Endothelial cell of umbilical vein (primary cell): ENCODE measurements around the gene PLCG2. TPM values are rescaled to one million over a fixed set of nuclear protein-coding genes. Genes with fewer than 3 reads are reported as not detected.

Source experiments
- BruUV-seq: library from RNA; stranded (reverse); fragments of 400-500 nt; replicated peaks from 2 replicates; lab custom pipeline; 2021; lab: Mats Ljungman, UMichigan
- CTCF ChIA-PET: fragments of 300-600, 350-600 bp; sonication (Branson Sonifier 250); formaldehyde crosslinking; loops from one replicate; lab custom pipeline; 2021; ENCODE audit warnings: antibody characterized with exemption, inconsistent platforms; lab: Charles Lee
- POLR2A ChIA-PET: fragments of 300-600, 350-600 bp; sonication (Branson Sonifier 250); formaldehyde crosslinking; loops from one replicate; lab custom pipeline; 2021; ENCODE audit warnings: antibody characterized with exemption, inconsistent platforms; lab: Charles Lee
- DNase-seq: peaks from one replicate; pipeline ENCODE4 v3.0.0-alpha.2; 2011; ENCODE audit warnings: low read depth, low spot score
- FAIRE-seq: peaks from 2 replicates; lab custom pipeline; 2011; peaks lifted over from hg19 to GRCh38; lab: Jason Lieb, UNC
- H2AFZ ChIP-seq: 2 replicates; pipeline ENCODE4 v1.6.0; 2012; ENCODE audit warnings: low read depth, low read length, control low read depth, inconsistent platforms
- H3K27ac ChIP-seq: 2 replicates; pipeline ENCODE4 v1.5.1; 2011; ENCODE audit warnings: low read depth, mild to moderate bottlenecking, control low read depth, low read length, moderate library complexity; ENCODE audit not compliant: insufficient read depth
- H3K27me3 ChIP-seq, 2 experiments: 2 replicates each; pipeline versions ENCODE4 v1.6.0 to v1.6.1; 2011; ENCODE audit warnings: low read length in 2 of 2, mixed read lengths in 1 of 2; ENCODE audit not compliant: control insufficient read depth in 2 of 2, insufficient read depth in 2 of 2
- H3K36me3 ChIP-seq, 2 experiments: 2 replicates in 1 of 2; 3 replicates in 1 of 2; pipeline ENCODE4 v1.5.1; 2011; ENCODE audit warnings: low read length in 2 of 2, mild to moderate bottlenecking in 1 of 2, moderate library complexity in 1 of 2; ENCODE audit not compliant: control insufficient read depth in 2 of 2, insufficient read depth in 2 of 2; ENCODE audit errors: extremely low read depth in 1 of 2
- H3K4me1 ChIP-seq: 3 replicates; pipeline ENCODE4 v1.5.1; 2011; ENCODE audit warnings: mild to moderate bottlenecking, low read length; ENCODE audit not compliant: control insufficient read depth, insufficient read depth; ENCODE audit errors: extremely low read depth
- H3K4me2 ChIP-seq: 2 replicates; pipeline ENCODE4 v1.6.1; 2011; ENCODE audit warnings: low read length, control low read depth, mixed read lengths; ENCODE audit not compliant: insufficient read depth
- H3K4me3 ChIP-seq, 3 experiments: fragments of 200-600 bp in 1 of 3; sonication (generic), shearing (Covaris generic) in 1 of 3; replicated peaks in 1 of 3; 2 replicates each; pipeline ENCODE4 v1.5.1; 2011 to 2016; ENCODE audit warnings: control low read depth in 3 of 3, low read length in 3 of 3, mild to moderate bottlenecking in 2 of 3, inconsistent platforms in 1 of 3, low read depth in 1 of 3, moderate library complexity in 1 of 3; ENCODE audit not compliant: insufficient read depth in 1 of 3
- H3K79me2 ChIP-seq: 2 replicates; pipeline ENCODE4 v1.6.0; 2012; ENCODE audit warnings: low read length, inconsistent platforms; ENCODE audit not compliant: control insufficient read depth, insufficient read depth
- H3K9ac ChIP-seq: replicated peaks from 2 replicates; pipeline ENCODE3; 2011; ENCODE audit warnings: low read length, control low read depth; ENCODE audit not compliant: insufficient read depth; ENCODE audit errors: extremely low read depth
- H3K9me1 ChIP-seq: replicated peaks from 3 replicates; pipeline ENCODE4 v1.6.0; 2011; ENCODE audit warnings: mild to moderate bottlenecking, low read length; ENCODE audit not compliant: control insufficient read depth, insufficient read depth; ENCODE audit errors: extremely low read depth
- H3K9me3 ChIP-seq: replicated peaks from 2 replicates; pipeline ENCODE4 v1.5.1; 2012; ENCODE audit warnings: low read length, inconsistent platforms; ENCODE audit not compliant: control insufficient read depth, insufficient read depth
- H4K20me1 ChIP-seq: replicated peaks from 2 replicates; pipeline ENCODE3; 2011; ENCODE audit warnings: mild to moderate bottlenecking, low read length; ENCODE audit not compliant: control insufficient read depth, insufficient read depth; ENCODE audit errors: extremely low read depth
- EZH2 ChIP-seq: IDR thresholded peaks from 2 replicates; pipeline ENCODE4 v1.6.1; 2012; ENCODE audit warnings: borderline replicate concordance, low read depth, mild to moderate bottlenecking, moderate library complexity, low read length, inconsistent platforms; ENCODE audit not compliant: severe bottlenecking
- FOS ChIP-seq: IDR thresholded peaks from 2 replicates; pipeline ENCODE4 v1.6.1; 2011; ENCODE audit warnings: mild to moderate bottlenecking, low read length, moderate library complexity, borderline replicate concordance; ENCODE audit not compliant: insufficient read depth
- GATA2 ChIP-seq: IDR thresholded peaks from 2 replicates; pipeline ENCODE4 v1.7.0; 2011; ENCODE audit warnings: low read depth, mild to moderate bottlenecking, moderate library complexity, mixed read lengths, low read length; ENCODE audit not compliant: insufficient read length, insufficient read depth
- JUN ChIP-seq: IDR thresholded peaks from 2 replicates; pipeline ENCODE4 v1.6.1; 2011; ENCODE audit warnings: borderline replicate concordance, low read depth; ENCODE audit not compliant: insufficient read length, insufficient read depth
- MYC ChIP-seq: IDR thresholded peaks from one replicate; pipeline ENCODE4 v1.6.1; 2011; ENCODE audit warnings: mild to moderate bottlenecking, low read depth, low read length
- POLR2A ChIP-seq: IDR thresholded peaks from 2 replicates; pipeline ENCODE4 v1.6.1; 2012; ENCODE audit warnings: low read depth, mild to moderate bottlenecking, control low read depth, low read length
- POLR2AphosphoS5 ChIP-seq: IDR thresholded peaks from 2 replicates; pipeline ENCODE4 v1.6.1; 2012; ENCODE audit warnings: low read depth, mild to moderate bottlenecking, control low read depth, low read length, moderate library complexity; ENCODE audit not compliant: insufficient read depth
- dilution Hi-C: fragments of 300-500 bp; cut with MboI; formaldehyde crosslinking; loops from one replicate; pipeline ENCODE4 v1.15.0; 2019; ENCODE audit warnings: low sequenced_read_pairs; ENCODE audit not compliant: extremely low pct_ligation_motif_present
- intact Hi-C: fragments of 100-400 bp; cut with micrococcal nuclease; formaldehyde crosslinking; loops from one replicate; pipeline ENCODE4 v1.10.0; 2022
- polyA plus RNA-seq, 4 experiments: library from polyadenylated mRNA; depleted of rRNA in 3 of 4; stranded (reverse) in 3 of 4; unstranded in 1 of 4; fragments of >200 nt; gene quantifications; 2 replicates each; pipeline versions ENCODE4 v1.2.1 to v1.2.3, GENCODE V29; 2011 to 2012; ENCODE audit warnings: missing spikeins in 1 of 4
- total RNA-seq: library from RNA; stranded (reverse); gene quantifications from 2 replicates; pipeline ENCODE4 v1.2.3, GENCODE V29; 2021
- TF ChIP-seq, protein P1 (sequence below): IDR thresholded peaks from 2 replicates; pipeline ENCODE4 v1.6.1; 2011; ENCODE audit not compliant: insufficient read depth, insufficient read length
- TF ChIP-seq, protein P2 (sequence below), 2 donors: IDR thresholded peaks; 1 replicate in 1 of 2; 2 replicates in 1 of 2; pipeline ENCODE4 v1.5.1; 2011; ENCODE audit warnings: low read length in 2 of 2, mild to moderate bottlenecking in 2 of 2, moderate library complexity in 2 of 2, control low read depth in 1 of 2, inconsistent platforms in 1 of 2, low read depth in 1 of 2; ENCODE audit not compliant: insufficient read depth in 1 of 2; ENCODE audit errors: extremely low read depth in 1 of 2

Gene PLCG2
- total and polyA plus RNA-seq, 2 donors (not counting 3 experiments of a cell fraction or from before 2014, with no cell fraction given) = 10.8 to 13.6 TPM

GRCh38 chr16:81923296-81923695, 144.2 kb downstream of the PLCG2 start:
- TF ChIP-seq POLR2A (no peak), GATA2 (no peak), EZH2 (no peak), JUN (no peak), MYC (no peak), FOS (no peak), POLR2AphosphoS5 (no peak)
- TF ChIP-seq, protein P1, sequence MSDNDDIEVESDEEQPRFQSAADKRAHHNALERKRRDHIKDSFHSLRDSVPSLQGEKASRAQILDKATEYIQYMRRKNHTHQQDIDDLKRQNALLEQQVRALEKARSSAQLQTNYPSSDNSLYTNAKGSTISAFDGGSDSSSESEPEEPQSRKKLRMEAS = no peak
- TF ChIP-seq, protein P2, sequence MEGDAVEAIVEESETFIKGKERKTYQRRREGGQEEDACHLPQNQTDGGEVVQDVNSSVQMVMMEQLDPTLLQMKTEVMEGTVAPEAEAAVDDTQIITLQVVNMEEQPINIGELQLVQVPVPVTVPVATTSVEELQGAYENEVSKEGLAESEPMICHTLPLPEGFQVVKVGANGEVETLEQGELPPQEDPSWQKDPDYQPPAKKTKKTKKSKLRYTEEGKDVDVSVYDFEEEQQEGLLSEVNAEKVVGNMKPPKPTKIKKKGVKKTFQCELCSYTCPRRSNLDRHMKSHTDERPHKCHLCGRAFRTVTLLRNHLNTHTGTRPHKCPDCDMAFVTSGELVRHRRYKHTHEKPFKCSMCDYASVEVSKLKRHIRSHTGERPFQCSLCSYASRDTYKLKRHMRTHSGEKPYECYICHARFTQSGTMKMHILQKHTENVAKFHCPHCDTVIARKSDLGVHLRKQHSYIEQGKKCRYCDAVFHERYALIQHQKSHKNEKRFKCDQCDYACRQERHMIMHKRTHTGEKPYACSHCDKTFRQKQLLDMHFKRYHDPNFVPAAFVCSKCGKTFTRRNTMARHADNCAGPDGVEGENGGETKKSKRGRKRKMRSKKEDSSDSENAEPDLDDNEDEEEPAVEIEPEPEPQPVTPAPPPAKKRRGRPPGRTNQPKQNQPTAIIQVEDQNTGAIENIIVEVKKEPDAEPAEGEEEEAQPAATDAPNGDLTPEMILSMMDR (IDR thresholded peaks at IDR 0.05; ENCODE audit: extremely low read depth in 1 of 2, insufficient read depth in 1 of 2, low read depth in 1 of 2, low read length in 2 of 2) = no peak
- Histone ChIP-seq H3K27me3 (no peaks in the 10 kb centered on the region), H3K9ac (no peak overlapping the region), H3K9me1 (no peaks in the 10 kb centered on the region), H3K79me2 (no peaks in the 10 kb centered on the region), H3K4me1 (peaks cover 2% of the 10 kb centered on the region), H3K9me3 (no peaks in the 10 kb centered on the region), H3K4me2 (no peak overlapping the region), H2AFZ (no peak overlapping the region), H3K36me3 (no peaks in the 10 kb centered on the region), H4K20me1 (no peaks in the 10 kb centered on the region), H3K4me3 (no peak overlapping the region), H3K27ac (no peak overlapping the region)
- POLR2A ChIA-PET = no interaction called here
- dilution Hi-C loops = no loop called here
- CTCF ChIA-PET = no interaction called here
- DNase-seq (no peak), FAIRE-seq (no peak)
- intact Hi-C loops = no loop called here
- no TSS peak for BruUV-seq
